NCI-H2227 (cell line): ENCODE measurements around the gene PRKCA.
"Not testable (repeated sequence)": the region's sequence is repeated elsewhere in the genome, so short reads cannot be mapped to it uniquely, and the experiment has no call there.

ENCODE experiments used
- DNase-seq: peaks from one replicate; lab custom pipeline; 2025; ENCODE audit not compliant: unreplicated experiment; lab: John Stamatoyannopoulos, UW

PRKCA gene

GRCh38 chr17:66301864-66302741, at the start of gene PRKCA:
Gene PRKCA (plus strand): TSS chr17:66302613.
- DNase-seq, result peak; percentile 86

GRCh38 chr17:66253458-66253857, 49.0 kb upstream of the PRKCA start:
- not testable (repeated sequence) for DNase-seq

- peak; percentile 81 for DNase-seq
Observed at GRCh38 chr17:66255112-66255511, 47.3 kb upstream of the PRKCA start.

- DNase-seq, result no peak
Observed at GRCh38 chr17:66255527-66255971, 46.9 kb upstream of the PRKCA start.

- DNase-seq, result peak; percentile 5
Observed at GRCh38 chr17:66260275-66260674, 42.1 kb upstream of the PRKCA start.

- no peak for DNase-seq
Observed at GRCh38 chr17:66260688-66261087, 41.7 kb upstream of the PRKCA start.

- DNase-seq, result no peak
Observed at GRCh38 chr17:66262767-66263166, 39.6 kb upstream of the PRKCA start.

DNA sequence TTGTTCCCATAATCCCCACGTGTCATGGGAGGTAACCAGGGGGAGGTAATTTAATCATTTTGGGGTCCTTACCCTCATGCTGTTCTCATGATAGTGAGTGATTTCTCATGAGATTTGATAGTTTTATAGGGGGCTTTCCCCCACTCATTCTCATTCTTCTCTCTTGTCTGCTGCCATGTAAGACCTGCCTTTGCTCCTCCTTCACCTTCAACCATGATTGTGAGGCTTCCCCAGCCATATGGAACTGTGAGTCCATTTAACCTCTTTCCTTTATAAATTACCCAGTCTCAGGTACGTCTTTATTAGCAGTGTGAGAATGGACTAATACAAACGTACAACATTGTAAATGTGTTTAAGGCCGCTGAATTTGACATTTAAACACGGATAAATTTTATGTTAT, 37.7 kb upstream of the PRKCA start:
- DNase-seq, result no peak

- DNase-seq, result no peak
Observed at GRCh38 chr17:66268247-66268927, 34.0 kb upstream of the PRKCA start.

GRCh38 chr17:66270106-66270505, 32.3 kb upstream of the PRKCA start:
- DNase-seq, result no peak

DNA sequence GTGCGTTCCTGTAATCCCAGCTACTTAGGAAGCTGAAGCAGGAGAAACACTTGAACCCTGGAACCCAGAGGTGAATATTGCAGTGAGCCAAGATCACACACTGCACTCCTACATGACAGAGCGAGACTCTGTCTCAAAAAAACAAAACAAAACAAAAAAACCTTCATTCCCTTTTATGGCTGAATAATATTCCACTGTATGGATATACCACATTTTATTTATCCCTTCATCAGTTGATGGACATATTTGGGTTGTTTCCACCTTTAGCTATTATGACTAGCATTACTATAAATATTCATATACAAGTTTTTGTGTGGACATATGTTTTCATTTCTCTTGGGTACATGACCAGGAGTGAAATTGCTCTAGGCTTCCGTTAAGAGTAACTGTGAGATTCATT, 30.9 kb upstream of the PRKCA start:
- DNase-seq, result no peak

DNA sequence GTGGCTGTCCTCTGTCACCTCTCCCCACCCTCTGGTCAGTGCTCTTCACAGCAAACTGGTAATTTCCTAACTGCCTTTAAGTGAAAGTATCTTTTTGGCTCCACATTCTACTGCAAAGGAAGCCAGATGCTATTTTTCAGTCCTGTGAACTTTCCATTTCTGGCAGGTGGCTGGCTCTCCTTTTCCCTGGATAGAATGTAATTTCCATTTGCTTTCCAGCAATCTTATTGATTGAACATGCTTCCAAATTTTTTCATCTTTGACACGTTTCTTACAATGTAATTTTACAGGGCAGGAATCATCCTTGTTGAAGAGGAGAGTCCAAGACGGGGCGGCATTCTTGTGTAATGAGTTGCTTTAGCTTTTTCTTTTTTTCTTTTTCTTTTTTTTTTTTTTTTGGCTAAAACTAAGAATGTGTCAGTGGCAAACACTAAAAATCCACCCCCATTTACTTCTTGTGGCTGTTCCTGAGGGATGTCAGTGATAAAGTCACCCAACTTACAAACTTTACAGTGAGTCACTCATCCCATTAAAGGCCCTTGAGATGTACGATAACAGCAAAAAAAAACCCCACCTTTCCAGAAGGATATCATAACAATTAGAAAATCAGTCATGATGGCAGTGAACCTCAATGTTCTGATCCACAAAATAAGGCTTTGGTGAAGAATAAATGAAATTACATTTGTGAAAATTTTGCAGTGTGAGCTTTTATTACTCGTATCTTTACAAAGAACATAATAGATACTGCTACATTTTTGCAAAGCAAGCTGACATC, 29.4 kb upstream of the PRKCA start:
- DNase-seq, result peak; percentile 11

GRCh38 chr17:66273586-66273848, 28.9 kb upstream of the PRKCA start:
- no peak for DNase-seq

GRCh38 chr17:66275651-66276050, 26.8 kb upstream of the PRKCA start:
- no peak for DNase-seq

DNA sequence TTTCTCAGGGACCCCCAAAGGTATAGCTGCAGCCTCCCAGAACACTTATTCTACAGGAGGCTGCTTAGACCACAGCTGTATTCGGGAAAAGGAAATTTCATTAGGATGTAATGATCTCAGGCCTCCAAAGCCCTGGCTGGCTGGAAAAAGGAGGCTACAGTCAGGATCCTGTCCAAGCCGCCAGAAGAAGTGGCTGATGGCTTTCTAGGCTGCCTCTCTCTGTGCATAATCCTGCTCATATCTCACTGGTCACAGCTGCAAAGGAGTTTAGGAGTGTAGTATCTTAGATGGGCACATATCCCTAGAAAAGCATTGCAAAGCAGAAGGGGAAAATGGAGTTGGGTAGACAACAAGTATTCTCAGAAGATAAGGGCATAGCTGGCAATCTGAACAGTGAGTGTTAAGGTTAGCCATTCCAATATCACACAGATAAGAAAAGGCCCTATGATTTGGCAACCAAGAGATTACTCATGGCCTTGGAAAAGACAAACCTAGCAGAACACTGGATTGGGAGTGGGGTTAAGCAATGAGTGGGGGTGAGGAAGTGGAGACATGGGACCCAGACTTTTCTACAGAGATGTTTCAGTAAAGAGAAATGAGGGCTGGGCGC, 26.0 kb upstream of the PRKCA start:
- no peak for DNase-seq

DNA sequence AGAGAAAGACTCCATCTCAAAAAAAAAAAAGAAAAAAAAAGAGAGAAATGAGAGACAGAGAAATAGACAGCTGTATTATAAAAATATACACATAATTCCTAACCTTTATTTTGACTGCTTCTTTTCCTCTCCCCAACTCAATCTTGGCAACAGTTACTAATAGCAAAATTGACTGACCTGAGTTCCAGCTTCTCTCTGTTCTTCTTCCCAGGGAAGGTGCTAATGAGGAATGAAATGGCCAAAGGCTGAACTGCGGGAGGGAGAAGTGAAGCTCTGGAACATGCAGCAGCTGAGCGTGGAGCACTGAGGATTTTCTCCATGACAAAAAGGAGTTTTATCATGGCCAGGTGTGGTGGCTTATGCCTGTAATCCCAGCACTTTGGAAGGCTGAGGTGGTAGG, 25.2 kb upstream of the PRKCA start:
- DNase-seq, result no peak

DNA sequence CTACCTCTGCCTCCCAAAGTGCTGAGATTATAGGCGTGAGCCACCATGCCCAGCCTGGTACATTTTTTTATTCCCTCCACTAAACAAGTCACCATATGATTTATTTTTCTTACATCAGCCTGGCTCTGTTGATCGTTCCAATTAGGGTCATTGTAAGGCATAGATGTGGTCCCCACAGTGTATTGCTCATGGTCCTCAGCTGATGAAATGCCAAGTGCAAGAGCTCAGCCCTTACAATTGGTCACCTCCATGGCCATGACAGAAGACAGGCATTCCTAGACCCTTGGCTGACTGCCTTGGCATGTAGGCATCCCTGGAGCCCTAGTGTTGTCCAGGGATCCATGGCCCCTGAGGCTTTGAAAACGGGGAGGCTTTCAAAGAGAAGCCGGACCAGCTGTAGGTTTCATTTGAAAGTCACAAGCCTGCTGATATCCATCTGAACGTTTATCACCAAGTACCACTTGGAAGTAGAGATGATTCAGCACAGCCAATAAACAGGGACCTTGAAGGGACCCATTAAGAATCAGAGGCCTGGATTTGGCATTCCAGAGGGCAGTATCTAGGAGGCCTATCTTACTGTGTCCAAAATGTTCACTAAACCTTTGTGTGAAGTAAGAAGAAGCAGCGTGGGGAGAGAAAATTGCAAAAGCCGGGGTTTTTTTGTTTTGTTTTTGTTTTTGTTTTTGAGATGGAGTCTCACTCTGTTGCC, 20.6 kb upstream of the PRKCA start:
- DNase-seq, result no peak

DNA sequence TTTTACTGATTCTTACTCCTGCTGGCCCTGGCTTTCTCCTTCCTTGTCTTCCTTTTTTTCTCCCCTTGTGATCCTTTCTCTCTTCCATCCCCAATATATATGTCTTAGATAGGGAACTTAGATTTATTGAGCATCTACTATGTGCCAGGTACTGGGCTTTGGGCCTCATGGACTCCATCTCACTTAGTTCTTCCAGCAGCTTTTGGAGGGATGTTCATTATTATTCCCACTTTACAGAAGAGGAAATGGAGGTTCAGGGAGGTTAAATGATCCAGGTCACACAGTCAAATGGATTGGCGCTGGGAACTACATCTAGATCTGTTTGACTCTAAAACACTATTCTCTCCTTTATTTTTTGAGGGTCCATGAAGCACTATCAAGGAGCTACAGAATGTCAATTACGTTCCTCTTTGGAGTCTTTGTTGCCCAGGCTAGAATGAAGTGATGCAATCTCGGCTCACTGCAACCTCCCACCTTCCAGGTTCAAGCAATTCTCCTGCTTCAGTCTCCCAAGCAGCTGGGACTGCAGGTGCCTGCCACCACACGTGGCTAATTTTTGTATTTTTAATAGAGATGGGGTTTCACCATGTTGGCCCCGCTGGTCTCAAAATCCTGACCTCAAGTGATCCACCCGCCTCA, 19.0 kb upstream of the PRKCA start:
- DNase-seq, result no peak

DNA sequence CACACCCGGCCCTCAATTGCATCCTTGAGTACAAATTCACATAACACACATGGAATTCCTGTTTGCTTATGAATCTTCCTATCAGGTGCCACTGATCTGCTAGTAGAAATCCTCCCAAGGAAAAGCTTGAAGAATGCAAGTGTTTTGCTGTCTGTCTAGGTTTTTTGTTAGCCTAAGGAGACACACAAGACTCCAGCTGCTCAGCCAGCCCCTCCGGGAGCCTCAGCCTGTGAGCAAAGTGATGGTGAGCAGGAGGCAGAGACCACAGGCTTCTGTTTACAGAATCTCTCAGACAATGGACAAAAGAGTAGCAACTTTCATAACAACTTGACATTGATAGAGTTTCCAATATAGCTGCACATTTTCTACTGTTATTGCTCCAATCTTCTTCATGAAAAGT, 18.4 kb upstream of the PRKCA start:
- no peak for DNase-seq

DNA sequence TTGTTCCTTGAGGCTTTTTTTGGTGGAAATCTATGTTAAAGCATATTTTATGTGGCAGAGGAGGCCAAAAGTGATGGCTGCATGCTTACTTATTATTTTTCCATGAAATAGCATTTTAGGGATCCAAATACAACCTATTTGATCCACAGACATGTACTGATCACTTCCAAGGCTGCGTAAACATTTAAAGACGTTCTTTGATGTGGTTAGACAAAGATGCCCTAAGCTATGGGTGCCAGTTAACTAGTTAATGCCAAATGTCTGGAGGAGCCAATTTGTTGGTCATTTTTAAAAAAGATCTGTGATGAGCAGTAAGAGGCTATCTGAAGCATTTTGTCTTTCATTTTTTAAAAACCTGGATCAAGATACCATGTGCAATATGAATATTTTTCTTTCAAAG, 17.3 kb upstream of the PRKCA start:
- no peak for DNase-seq
